ENCODE data around the gene GBA3. TPM values are rescaled to one million over a fixed set of nuclear protein-coding genes. Genes with fewer than 3 reads are reported as not detected.

Gene GBA3
- total RNA-seq, 2 experiments from 2014 or later, result not detected

DNA sequence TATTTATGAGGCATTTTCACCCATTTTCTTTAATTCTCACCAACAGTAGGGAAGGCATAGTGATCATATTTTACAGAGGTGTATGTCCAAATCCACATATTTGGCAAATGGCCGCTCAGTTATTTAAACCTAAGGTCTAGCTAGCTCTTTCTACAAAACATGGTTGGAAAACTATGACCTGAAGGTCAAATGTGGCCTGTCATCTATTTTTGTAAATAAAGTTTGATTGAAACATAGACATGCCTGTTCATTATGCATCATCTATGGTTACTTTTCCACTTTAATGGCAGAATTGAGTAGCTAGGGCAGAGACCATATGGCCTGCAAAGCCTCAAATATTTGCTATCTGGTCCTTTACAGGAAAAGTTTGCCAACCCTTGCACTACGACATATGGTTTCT lies 44.2 kb downstream of the GBA3 start:
- peaks cover 2% of the 10 kb centered on the region for H3K9me3 Mint-ChIP-seq
- POLR2A ChIA-PET, result no interaction called here
- DNase-seq (no peak), ATAC-seq (no peak)
- H3K27me3 Mint-ChIP-seq, result peaks cover 6% of the 10 kb centered on the region
- no peaks in the 10 kb centered on the region for H3K4me1 Mint-ChIP-seq (ENCODE audit: low read depth)
- H3K27ac Mint-ChIP-seq, result no peak overlapping the region
- intact Hi-C loops (cut with micrococcal nuclease), result no loop called here
- H3K36me3 Mint-ChIP-seq (ENCODE audit: low read depth), result no peaks in the 10 kb centered on the region
- no peak overlapping the region for H3K4me3 Mint-ChIP-seq
- CTCF ChIA-PET, result no interaction called here
- TF ChIP-seq, protein P1, sequence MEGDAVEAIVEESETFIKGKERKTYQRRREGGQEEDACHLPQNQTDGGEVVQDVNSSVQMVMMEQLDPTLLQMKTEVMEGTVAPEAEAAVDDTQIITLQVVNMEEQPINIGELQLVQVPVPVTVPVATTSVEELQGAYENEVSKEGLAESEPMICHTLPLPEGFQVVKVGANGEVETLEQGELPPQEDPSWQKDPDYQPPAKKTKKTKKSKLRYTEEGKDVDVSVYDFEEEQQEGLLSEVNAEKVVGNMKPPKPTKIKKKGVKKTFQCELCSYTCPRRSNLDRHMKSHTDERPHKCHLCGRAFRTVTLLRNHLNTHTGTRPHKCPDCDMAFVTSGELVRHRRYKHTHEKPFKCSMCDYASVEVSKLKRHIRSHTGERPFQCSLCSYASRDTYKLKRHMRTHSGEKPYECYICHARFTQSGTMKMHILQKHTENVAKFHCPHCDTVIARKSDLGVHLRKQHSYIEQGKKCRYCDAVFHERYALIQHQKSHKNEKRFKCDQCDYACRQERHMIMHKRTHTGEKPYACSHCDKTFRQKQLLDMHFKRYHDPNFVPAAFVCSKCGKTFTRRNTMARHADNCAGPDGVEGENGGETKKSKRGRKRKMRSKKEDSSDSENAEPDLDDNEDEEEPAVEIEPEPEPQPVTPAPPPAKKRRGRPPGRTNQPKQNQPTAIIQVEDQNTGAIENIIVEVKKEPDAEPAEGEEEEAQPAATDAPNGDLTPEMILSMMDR (IDR thresholded peaks at IDR 0.05), result no peak

DNA sequence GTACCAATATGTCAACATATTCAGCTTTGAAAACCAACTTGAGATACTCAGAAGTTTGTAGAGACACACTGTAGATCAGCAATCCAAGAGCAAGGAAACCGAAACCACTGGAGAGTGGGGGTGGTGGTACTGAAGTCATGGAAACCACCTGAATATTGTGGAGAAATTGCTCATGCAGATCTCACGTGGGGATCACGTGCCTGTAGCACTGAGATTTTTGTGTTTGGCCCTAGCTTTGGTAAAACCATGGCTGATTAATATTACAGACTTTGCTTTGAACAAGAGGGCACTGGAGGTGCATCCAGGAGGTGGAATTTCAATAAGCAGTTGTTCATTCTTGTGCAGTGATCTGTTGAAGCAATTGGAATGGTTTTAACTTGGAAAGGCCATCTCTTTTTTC lies 47.2 kb downstream of the GBA3 start:
- H3K4me1 Mint-ChIP-seq (ENCODE audit: low read depth), result no peaks in the 10 kb centered on the region
- ChIA-PET POLR2A (no interaction called here), CTCF (no interaction called here)
- DNase-seq (no peak), ATAC-seq (no peak)
- no peak overlapping the region for H3K27ac Mint-ChIP-seq
- TF ChIP-seq, protein P1 (IDR thresholded peaks at IDR 0.05), result no peak
- intact Hi-C loops (cut with micrococcal nuclease), result no loop called here
- H3K9me3 Mint-ChIP-seq, result peaks cover 2% of the 10 kb centered on the region
- H3K4me3 Mint-ChIP-seq, result no peak overlapping the region
- peaks cover 2% of the 10 kb centered on the region for H3K27me3 Mint-ChIP-seq
- H3K36me3 Mint-ChIP-seq (ENCODE audit: low read depth), result no peaks in the 10 kb centered on the region

DNA sequence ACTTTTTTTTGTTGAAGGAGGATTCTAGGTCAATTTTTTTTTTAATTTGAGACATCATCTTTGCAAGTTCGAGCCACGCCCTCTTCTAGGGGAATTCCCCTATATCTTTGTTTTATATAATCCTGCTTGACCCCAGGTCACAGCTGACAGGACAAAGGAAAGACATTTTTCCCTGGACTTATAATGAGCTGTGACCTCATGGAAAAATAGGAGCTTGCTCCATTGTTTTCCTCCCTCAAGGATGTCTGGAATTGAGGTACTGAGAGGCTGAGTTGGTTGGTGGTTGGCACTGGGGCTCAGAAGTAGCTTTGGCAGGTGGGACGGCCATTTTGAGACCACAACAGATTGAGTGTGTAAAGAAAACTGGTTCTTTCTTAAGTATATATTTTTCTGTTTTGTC lies 49.0 kb downstream of the GBA3 start:
- Mint-ChIP-seq H3K9me3 (peaks cover 2% of the 10 kb centered on the region), H3K4me3 (no peak overlapping the region), H3K36me3 (ENCODE audit: low read depth) (no peaks in the 10 kb centered on the region), H3K27ac (no peak overlapping the region), H3K4me1 (ENCODE audit: low read depth) (no peaks in the 10 kb centered on the region), H3K27me3 (no peaks in the 10 kb centered on the region)
- POLR2A ChIA-PET, result no interaction called here
- DNase-seq, result no peak
- CTCF ChIA-PET, result no interaction called here
- intact Hi-C loops (cut with micrococcal nuclease), result no loop called here
- no peak for ATAC-seq
- TF ChIP-seq, protein P1 (IDR thresholded peaks at IDR 0.05), result no peak

DNA sequence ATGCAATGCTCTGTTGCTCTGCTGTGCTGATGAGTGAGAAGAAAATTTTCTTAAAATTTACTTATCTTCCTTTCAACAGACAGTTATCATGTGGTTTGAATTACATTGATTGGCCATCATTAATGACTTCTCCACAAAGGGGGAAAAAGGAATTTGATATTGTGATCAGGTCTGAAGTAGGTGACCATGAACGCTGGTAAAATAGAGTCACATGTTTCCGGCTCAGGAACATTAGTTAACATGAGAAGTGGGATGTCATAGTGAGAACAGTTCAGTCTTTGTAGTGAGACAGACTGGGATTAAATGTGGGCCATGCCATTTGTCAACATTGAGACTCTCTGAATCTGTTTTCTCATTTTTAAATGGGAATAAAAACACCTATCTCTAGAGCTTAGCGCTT lies 50.6 kb downstream of the GBA3 start:
- ChIA-PET CTCF (no interaction called here), POLR2A (interaction anchor here (0.8 kb wide), 1 partner anchor 9 kb away, joined by 4 read pairs; no protein-coding TSS in a partner anchor)
- ATAC-seq (no peak), DNase-seq (no peak)
- no peaks in the 10 kb centered on the region for H3K36me3 Mint-ChIP-seq (ENCODE audit: low read depth)
- H3K27me3 Mint-ChIP-seq, result no peaks in the 10 kb centered on the region
- H3K27ac Mint-ChIP-seq, result no peak overlapping the region
- H3K4me3 Mint-ChIP-seq, result no peak overlapping the region
- TF ChIP-seq, protein P1 (IDR thresholded peaks at IDR 0.05), result no peak
- H3K9me3 Mint-ChIP-seq, result peaks cover 2% of the 10 kb centered on the region
- H3K4me1 Mint-ChIP-seq (ENCODE audit: low read depth), result no peaks in the 10 kb centered on the region
- intact Hi-C loops (cut with micrococcal nuclease), result no loop called here

DNA sequence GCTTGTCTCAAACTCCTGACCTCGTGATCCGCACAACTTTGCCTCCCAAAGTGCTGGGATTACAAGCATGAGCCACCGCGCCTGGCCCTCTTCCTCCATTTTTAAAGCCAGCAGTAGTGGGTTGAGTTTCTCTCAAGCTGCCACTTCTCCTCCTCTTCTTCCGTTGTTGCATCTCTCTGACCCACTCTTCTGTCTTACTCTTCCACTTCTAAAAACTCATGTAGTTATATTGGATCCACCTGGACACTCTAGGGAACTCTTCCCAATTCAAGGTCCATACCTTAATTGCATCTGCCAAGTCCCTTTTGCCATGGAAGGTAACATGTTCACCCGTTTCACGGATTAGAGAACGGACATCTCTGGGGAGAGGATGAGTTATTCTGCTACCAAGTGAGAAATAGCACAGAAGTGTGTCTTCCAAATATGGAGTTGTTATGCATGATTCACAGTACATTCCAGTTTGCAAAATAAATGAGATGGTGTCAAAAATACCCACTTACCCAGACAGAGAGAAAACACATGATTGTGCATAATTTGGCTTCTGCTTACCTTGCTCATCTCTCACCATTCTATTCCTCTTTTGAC lies 51.8 kb downstream of the GBA3 start:
- intact Hi-C loops (cut with micrococcal nuclease), result no loop called here

More for the DNA sequence above, 51.8 kb downstream of the GBA3 start:
- peaks cover 2% of the 10 kb centered on the region for H3K9me3 Mint-ChIP-seq
- ChIA-PET POLR2A (no interaction called here), CTCF (no interaction called here)
- no peaks in the 10 kb centered on the region for H3K36me3 Mint-ChIP-seq (ENCODE audit: low read depth)
- H3K4me1 Mint-ChIP-seq (ENCODE audit: low read depth), result no peaks in the 10 kb centered on the region
- H3K27ac Mint-ChIP-seq, result no peak overlapping the region
- TF ChIP-seq, protein P1 (IDR thresholded peaks at IDR 0.05), result no peak
- no peak for ATAC-seq
- H3K4me3 Mint-ChIP-seq, result no peak overlapping the region
- no peaks in the 10 kb centered on the region for H3K27me3 Mint-ChIP-seq
- DNase-seq, result no peak
